ENCODE data around the gene ITIH3. TPM values are rescaled to one million over a fixed set of nuclear protein-coding genes. Genes with fewer than 3 reads are reported as not detected.

The ITIH3 gene
- polyA plus RNA-seq, 1 donor from 2014 or later: not detected

DNA sequence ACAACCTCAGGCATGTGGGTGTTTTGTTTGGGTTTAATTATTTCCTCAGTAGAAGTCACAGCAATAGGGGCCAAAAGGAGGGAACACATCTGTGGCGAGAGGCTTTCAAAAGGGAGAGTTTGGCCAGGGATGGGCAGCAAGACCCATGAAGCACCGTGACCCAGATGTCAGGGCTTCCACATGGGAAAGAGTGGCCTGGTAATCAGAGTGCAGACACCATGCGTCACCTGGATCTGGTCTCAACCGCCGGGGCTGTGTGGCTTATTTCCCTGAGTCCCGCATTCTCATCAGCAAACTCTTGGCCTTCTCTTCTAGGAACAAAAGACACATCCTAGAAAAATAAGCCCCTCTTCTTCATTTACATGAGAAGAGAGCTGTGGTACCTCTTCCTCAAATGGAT, 52.6 kb downstream of the ITIH3 start:
- no peak overlapping the region for H3K4me3 ChIP-seq (ENCODE audit: low read length)
- H3K27me3 ChIP-seq (ENCODE audit: insufficient read depth, low read depth, low read length): no peaks in the 10 kb centered on the region
- H2AFZ ChIP-seq (ENCODE audit: low read depth, low read length): no peak overlapping the region
- H3K9me3 ChIP-seq (ENCODE audit: low read length): no peaks in the 10 kb centered on the region
- no peak for TF ChIP-seq TAF1 (IDR thresholded peaks at IDR 0.05; ENCODE audit: low read depth)
- no peak for TF ChIP-seq MXI1 (conservative IDR thresholded peaks at IDR 0.05; ENCODE audit: poor library complexity, severe bottlenecking)
- no peak for TF ChIP-seq EZH2 (IDR thresholded peaks at IDR 0.05; ENCODE audit: borderline replicate concordance, insufficient read depth, low read length, poor library complexity, severe bottlenecking)
- no peak for TF ChIP-seq POLR2AphosphoS5 (IDR thresholded peaks at IDR 0.05)
- no peak overlapping the region for H3K9ac ChIP-seq (ENCODE audit: low read length)
- no peak overlapping the region for H3K27ac ChIP-seq (ENCODE audit: low read length)
- H3F3A ChIP-seq (ENCODE audit: insufficient read depth, low read length, poor library complexity, severe bottlenecking): no peaks in the 10 kb centered on the region
- H4K20me1 ChIP-seq (ENCODE audit: insufficient read depth): no peaks in the 10 kb centered on the region
- H3K9me2 ChIP-seq (ENCODE audit: insufficient read depth, low read length): no peaks in the 10 kb centered on the region
- H3K36me3 ChIP-seq (ENCODE audit: insufficient read depth, low read length): no peaks in the 10 kb centered on the region
- no peaks in the 10 kb centered on the region for H3K79me2 ChIP-seq (replicated peaks; ENCODE audit: insufficient read depth, low read length)
- no peak overlapping the region for H3K4me2 ChIP-seq (ENCODE audit: low read length)

- Histone ChIP-seq H3K4me2 (ENCODE audit: low read length) (no peak overlapping the region), H3K79me2 (replicated peaks; ENCODE audit: insufficient read depth, low read length) (no peaks in the 10 kb centered on the region), H3K27ac (ENCODE audit: low read length) (no peak overlapping the region), H3K27me3 (ENCODE audit: insufficient read depth, low read depth, low read length) (no peaks in the 10 kb centered on the region), H3F3A (ENCODE audit: insufficient read depth, low read length, poor library complexity, severe bottlenecking) (no peaks in the 10 kb centered on the region), H3K4me3 (ENCODE audit: low read length) (no peak overlapping the region), H4K20me1 (ENCODE audit: insufficient read depth) (no peaks in the 10 kb centered on the region), H3K36me3 (ENCODE audit: insufficient read depth, low read length) (no peaks in the 10 kb centered on the region), H3K9me2 (ENCODE audit: insufficient read depth, low read length) (no peaks in the 10 kb centered on the region), H3K9me3 (ENCODE audit: low read length) (no peaks in the 10 kb centered on the region), H2AFZ (ENCODE audit: low read depth, low read length) (no peak overlapping the region), H3K9ac (ENCODE audit: low read length) (no peak overlapping the region)
- TF ChIP-seq MXI1 (conservative IDR thresholded peaks at IDR 0.05; ENCODE audit: poor library complexity, severe bottlenecking) (no peak), EP300 (conservative IDR thresholded peaks at IDR 0.05; ENCODE audit: poor library complexity, severe bottlenecking) (no peak), POLR2AphosphoS5 (IDR thresholded peaks at IDR 0.05) (no peak), CTCF (IDR thresholded peaks at IDR 0.05; ENCODE audit: poor library complexity, severe bottlenecking) (no peak), TAF1 (IDR thresholded peaks at IDR 0.05; ENCODE audit: low read depth) (no peak), EZH2 (IDR thresholded peaks at IDR 0.05; ENCODE audit: borderline replicate concordance, insufficient read depth, low read length, poor library complexity, severe bottlenecking) (no peak), RAD21 (conservative IDR thresholded peaks at IDR 0.05) (no peak), SMC3 (conservative IDR thresholded peaks at IDR 0.05; ENCODE audit: poor library complexity) (no peak)
- TF ChIP-seq, protein P1, sequence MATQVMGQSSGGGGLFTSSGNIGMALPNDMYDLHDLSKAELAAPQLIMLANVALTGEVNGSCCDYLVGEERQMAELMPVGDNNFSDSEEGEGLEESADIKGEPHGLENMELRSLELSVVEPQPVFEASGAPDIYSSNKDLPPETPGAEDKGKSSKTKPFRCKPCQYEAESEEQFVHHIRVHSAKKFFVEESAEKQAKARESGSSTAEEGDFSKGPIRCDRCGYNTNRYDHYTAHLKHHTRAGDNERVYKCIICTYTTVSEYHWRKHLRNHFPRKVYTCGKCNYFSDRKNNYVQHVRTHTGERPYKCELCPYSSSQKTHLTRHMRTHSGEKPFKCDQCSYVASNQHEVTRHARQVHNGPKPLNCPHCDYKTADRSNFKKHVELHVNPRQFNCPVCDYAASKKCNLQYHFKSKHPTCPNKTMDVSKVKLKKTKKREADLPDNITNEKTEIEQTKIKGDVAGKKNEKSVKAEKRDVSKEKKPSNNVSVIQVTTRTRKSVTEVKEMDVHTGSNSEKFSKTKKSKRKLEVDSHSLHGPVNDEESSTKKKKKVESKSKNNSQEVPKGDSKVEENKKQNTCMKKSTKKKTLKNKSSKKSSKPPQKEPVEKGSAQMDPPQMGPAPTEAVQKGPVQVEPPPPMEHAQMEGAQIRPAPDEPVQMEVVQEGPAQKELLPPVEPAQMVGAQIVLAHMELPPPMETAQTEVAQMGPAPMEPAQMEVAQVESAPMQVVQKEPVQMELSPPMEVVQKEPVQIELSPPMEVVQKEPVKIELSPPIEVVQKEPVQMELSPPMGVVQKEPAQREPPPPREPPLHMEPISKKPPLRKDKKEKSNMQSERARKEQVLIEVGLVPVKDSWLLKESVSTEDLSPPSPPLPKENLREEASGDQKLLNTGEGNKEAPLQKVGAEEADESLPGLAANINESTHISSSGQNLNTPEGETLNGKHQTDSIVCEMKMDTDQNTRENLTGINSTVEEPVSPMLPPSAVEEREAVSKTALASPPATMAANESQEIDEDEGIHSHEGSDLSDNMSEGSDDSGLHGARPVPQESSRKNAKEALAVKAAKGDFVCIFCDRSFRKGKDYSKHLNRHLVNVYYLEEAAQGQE (IDR thresholded peaks at IDR 0.05; ENCODE audit: borderline replicate concordance): no peak
These were observed 53.1 kb downstream of the ITIH3 start for GRCh38 chr3:52847726-52848125.

All from neural cell (in vitro differentiated cells).